ENCODE results near the gene TSR3. TPM values are rescaled to one million over a fixed set of nuclear protein-coding genes. Genes with fewer than 3 reads are reported as not detected.

The TSR3 gene
- total RNA-seq, 1 donor from 2014 or later, result 60.6 TPM

GRCh38 chr16:1355591-1355990 lies 3.9 kb upstream of the TSR3 start:
- no peak for DNase-seq (ENCODE audit: extremely low spot score in 2 of 2)
- Histone ChIP-seq H3K4me3 (no peak overlapping the region), H3K36me3 (no peaks in the 10 kb centered on the region), H3K4me1 (peaks cover 24% of the 10 kb centered on the region), H3K27me3 (no peaks in the 10 kb centered on the region), H3K9me3 (no peaks in the 10 kb centered on the region), H3K27ac (no peak overlapping the region)
- intact Hi-C loops (cut with DNase I), result no loop called here
- no peak for TF ChIP-seq POLR2A (IDR thresholded peaks at IDR 0.05)
- no peak for TF ChIP-seq POLR2AphosphoS5 (IDR thresholded peaks at IDR 0.05; ENCODE audit: insufficient read depth in 1 of 2, low read depth in 1 of 2)

GRCh38 chr16:1354815-1355540 lies 3.3 kb upstream of the TSR3 start:
- H3K27ac ChIP-seq, result no peak overlapping the region
- peaks cover 0 to 2% of the 10 kb centered on the region in 2 donors for H3K36me3 ChIP-seq
- peaks cover 31% of the 10 kb centered on the region for H3K4me1 ChIP-seq
- no peaks in the 10 kb centered on the region for H3K27me3 ChIP-seq
- no peak for DNase-seq (ENCODE audit: extremely low spot score in 2 of 2)
- no peak for TF ChIP-seq POLR2A (IDR thresholded peaks at IDR 0.05)
- TF ChIP-seq POLR2AphosphoS5 (IDR thresholded peaks at IDR 0.05; ENCODE audit: insufficient read depth in 1 of 2, low read depth in 1 of 2), result no peak
- TF ChIP-seq CTCF (IDR thresholded peaks at IDR 0.05), result no peak
- no peak overlapping the region for H3K4me3 ChIP-seq
- intact Hi-C loops (cut with DNase I), result no loop called here
- no peaks in the 10 kb centered on the region for H3K9me3 ChIP-seq

GRCh38 chr16:1351215-1351581 lies 480 bp downstream of the TSR3 start:
- TF ChIP-seq POLR2A (IDR thresholded peaks at IDR 0.05) (no peak), POLR2AphosphoS5 (IDR thresholded peaks at IDR 0.05; ENCODE audit: insufficient read depth in 1 of 2, low read depth in 1 of 2) (no peak), CTCF (IDR thresholded peaks at IDR 0.05) (no peak)
- peak overlapping the region; percentile 97 to 99 for H3K4me3 ChIP-seq
- H3K27ac ChIP-seq, result peak overlapping the region; percentile 71
- intact Hi-C loops (cut with DNase I), result no loop called here
- no peak for DNase-seq (ENCODE audit: extremely low spot score in 2 of 2)
- no peaks in the 10 kb centered on the region for H3K9me3 ChIP-seq
- peaks cover 35% of the 10 kb centered on the region for H3K4me1 ChIP-seq
- no peaks in the 10 kb centered on the region for H3K27me3 ChIP-seq
- H3K36me3 ChIP-seq, result peaks cover 0 to 20% of the 10 kb centered on the region in 2 donors

DNA sequence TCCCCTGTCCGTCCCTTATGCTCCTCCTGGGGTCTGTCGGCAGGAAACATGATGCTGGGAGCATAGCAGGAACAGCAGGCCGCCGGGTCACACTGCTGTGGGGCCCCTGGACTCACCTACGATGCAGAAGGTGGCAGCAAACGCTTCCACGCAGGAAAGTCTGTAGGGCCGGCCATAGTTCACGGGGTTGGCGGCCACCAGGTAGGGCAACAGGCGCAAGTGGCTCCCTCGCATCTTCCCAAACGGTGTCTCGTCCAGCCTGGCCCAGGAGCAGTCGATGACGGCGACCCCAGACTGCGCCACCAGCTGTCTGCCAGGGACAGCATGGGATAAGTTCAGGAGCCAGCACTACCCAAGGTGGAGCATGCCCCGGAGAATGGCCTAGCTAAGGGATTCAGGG lies 987 bp downstream of the TSR3 start:
- H3K4me1 ChIP-seq, result peaks cover 35% of the 10 kb centered on the region
- H3K36me3 ChIP-seq, result peaks cover 0 to 20% of the 10 kb centered on the region in 2 donors
- intact Hi-C loops (cut with DNase I), result no loop called here
- peak overlapping the region; percentile 97 to 99 for H3K4me3 ChIP-seq
- no peak overlapping the region for H3K27ac ChIP-seq
- DNase-seq (ENCODE audit: extremely low spot score in 2 of 2), result no peak
- H3K9me3 ChIP-seq, result no peaks in the 10 kb centered on the region
- TF ChIP-seq POLR2AphosphoS5 (IDR thresholded peaks at IDR 0.05; ENCODE audit: insufficient read depth in 1 of 2, low read depth in 1 of 2) (no peak), CTCF (IDR thresholded peaks at IDR 0.05) (no peak), POLR2A (IDR thresholded peaks at IDR 0.05) (no peak)
- H3K27me3 ChIP-seq, result no peaks in the 10 kb centered on the region

DNA sequence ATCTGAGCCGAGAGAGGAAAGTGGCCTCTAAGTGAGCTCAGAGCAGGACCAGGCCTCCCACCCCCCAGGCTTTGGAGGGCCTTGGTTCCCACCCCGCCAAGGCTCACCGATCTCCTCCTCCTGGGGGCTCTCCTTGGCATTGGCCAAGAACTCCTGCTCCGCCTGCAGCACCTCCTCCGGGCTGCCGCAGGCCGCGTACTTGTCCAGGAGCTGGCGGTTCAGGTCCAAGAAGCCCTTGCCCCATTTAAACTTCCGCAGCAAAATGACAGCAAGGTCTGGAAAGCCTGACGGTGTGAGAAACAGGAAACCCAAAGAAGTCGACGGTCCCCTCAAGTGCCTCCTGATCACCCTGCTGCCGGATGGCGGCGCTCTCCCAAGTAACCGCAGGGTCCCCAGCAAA lies 1.7 kb downstream of the TSR3 start:
- peaks cover 35% of the 10 kb centered on the region for H3K4me1 ChIP-seq
- intact Hi-C loops (cut with DNase I), result no loop called here
- H3K4me3 ChIP-seq, result no peak overlapping the region
- no peaks in the 10 kb centered on the region for H3K9me3 ChIP-seq
- TF ChIP-seq POLR2AphosphoS5 (IDR thresholded peaks at IDR 0.05; ENCODE audit: insufficient read depth in 1 of 2, low read depth in 1 of 2) (no peak), POLR2A (IDR thresholded peaks at IDR 0.05) (no peak), CTCF (IDR thresholded peaks at IDR 0.05) (no peak)
- no peak overlapping the region for H3K27ac ChIP-seq
- peaks cover 0 to 20% of the 10 kb centered on the region in 2 donors for H3K36me3 ChIP-seq
- DNase-seq (ENCODE audit: extremely low spot score in 2 of 2), result no peak
- no peaks in the 10 kb centered on the region for H3K27me3 ChIP-seq
